HG02885 (cell line): Measurements from ENCODE around the gene PUDP.
"Not testable (repeated sequence)": the region's sequence is repeated elsewhere in the genome, so short reads cannot be mapped to it uniquely, and the experiment has no call there.

Experiments
- ATAC-seq: cut with Tn5 transposase; IDR thresholded peaks from one replicate; pipeline ENCODE4 v1.9.1; 2021; ENCODE audit warnings: mild to moderate bottlenecking; ENCODE audit not compliant: unreplicated experiment, poor library complexity

The PUDP gene

GRCh38 chrX:7147978-7148854, at the start of gene PUDP:
TSS of gene PUDP (minus strand) at chrX:7148153. CDS start at chrX:7148113, 40 bp downstream.
- ATAC-seq: peak; percentile 77

GRCh38 chrX:7194606-7195005, 46.7 kb upstream of the PUDP start:
- no peak for ATAC-seq

- no peak for ATAC-seq
Measured at GRCh38 chrX:7192871-7193270, 44.9 kb upstream of the PUDP start.

GRCh38 chrX:7191681-7192110, 43.7 kb upstream of the PUDP start:
- peak; percentile 67 for ATAC-seq

GRCh38 chrX:7190157-7190556, 42.2 kb upstream of the PUDP start:
- ATAC-seq: no peak

- no peak for ATAC-seq
Measured at GRCh38 chrX:7188672-7189071, 40.7 kb upstream of the PUDP start.

- no peak for ATAC-seq
Measured at GRCh38 chrX:7184816-7185215, 36.9 kb upstream of the PUDP start.

- no peak for ATAC-seq
Measured at GRCh38 chrX:7179446-7179845, 31.5 kb upstream of the PUDP start.

GRCh38 chrX:7178859-7179258, 30.9 kb upstream of the PUDP start:
- not testable (repeated sequence) for ATAC-seq

GRCh38 chrX:7170898-7171297, 22.9 kb upstream of the PUDP start:
- no peak for ATAC-seq

- ATAC-seq: no peak
Measured at GRCh38 chrX:7169627-7170026, 21.7 kb upstream of the PUDP start.

- ATAC-seq: no peak
Measured at GRCh38 chrX:7168371-7168770, 20.4 kb upstream of the PUDP start.

- ATAC-seq: peak; percentile 51
Measured at GRCh38 chrX:7164174-7164573, 16.2 kb upstream of the PUDP start.

GRCh38 chrX:7163146-7163677, 15.3 kb upstream of the PUDP start:
- no peak for ATAC-seq

GRCh38 chrX:7159149-7159861, 11.4 kb upstream of the PUDP start:
- ATAC-seq: no peak

- no peak for ATAC-seq
Measured at GRCh38 chrX:7158468-7158990, 10.6 kb upstream of the PUDP start.

GRCh38 chrX:7156879-7157278, 8.9 kb upstream of the PUDP start:
- no peak for ATAC-seq

GRCh38 chrX:7155163-7155562, 7.2 kb upstream of the PUDP start:
- no peak for ATAC-seq

- ATAC-seq: no peak
Measured at GRCh38 chrX:7154041-7154597, 6.2 kb upstream of the PUDP start.

GRCh38 chrX:7153231-7153630, 5.3 kb upstream of the PUDP start:
- no peak for ATAC-seq

GRCh38 chrX:7149411-7149810, 1.5 kb upstream of the PUDP start:
- no peak for ATAC-seq
